HG03575 (cell line): ENCODE results near the gene NAV2.
"Not testable (repeated sequence)": the region's sequence is repeated elsewhere in the genome, so short reads cannot be mapped to it uniquely, and the experiment has no call there.

ENCODE experiments used
- ATAC-seq: cut with Tn5 transposase; IDR thresholded peaks from one replicate; pipeline ENCODE4 v1.9.1; 2021; ENCODE audit not compliant: unreplicated experiment, insufficient number of reproducible peaks, low FRiP score; ENCODE audit errors: extremely low read depth

NAV2 gene

GRCh38 chr11:19949606-19950005, 237.0 kb downstream of the NAV2 start:
- ATAC-seq: no peak

GRCh38 chr11:19951558-19952115, 239.0 kb downstream of the NAV2 start:
- peak; percentile 81 for ATAC-seq

GRCh38 chr11:19952116-19952605, 239.5 kb downstream of the NAV2 start:
- no peak for ATAC-seq

GRCh38 chr11:19952911-19953310, 240.3 kb downstream of the NAV2 start:
- no peak for ATAC-seq

- ATAC-seq: no peak
Observed at GRCh38 chr11:19953336-19953735, 240.7 kb downstream of the NAV2 start.

- ATAC-seq: no peak
Observed at GRCh38 chr11:19953909-19954308, 241.3 kb downstream of the NAV2 start.

GRCh38 chr11:19954899-19955298, 242.3 kb downstream of the NAV2 start:
- no peak for ATAC-seq

- no peak for ATAC-seq
Observed at GRCh38 chr11:19955660-19956059, 243.0 kb downstream of the NAV2 start.

GRCh38 chr11:19956228-19956627, 243.6 kb downstream of the NAV2 start:
- no peak for ATAC-seq

- no peak for ATAC-seq
Observed at GRCh38 chr11:19957294-19957943, 244.8 kb downstream of the NAV2 start.

- ATAC-seq: no peak
Observed at GRCh38 chr11:19958204-19958603, 245.6 kb downstream of the NAV2 start.

GRCh38 chr11:19959210-19959609, 246.6 kb downstream of the NAV2 start:
- no peak for ATAC-seq

- ATAC-seq: no peak
Observed at GRCh38 chr11:19959648-19960059, 247.0 kb downstream of the NAV2 start.

GRCh38 chr11:19960410-19960809, 247.8 kb downstream of the NAV2 start:
- not testable (repeated sequence) for ATAC-seq

- no peak for ATAC-seq
Observed at GRCh38 chr11:19961225-19961624, 248.6 kb downstream of the NAV2 start.

GRCh38 chr11:19962053-19962800, 249.6 kb downstream of the NAV2 start:
- ATAC-seq: no peak

GRCh38 chr11:19962801-19963175, 250.2 kb downstream of the NAV2 start:
- no peak for ATAC-seq

GRCh38 chr11:19963697-19964387, 251.2 kb downstream of the NAV2 start:
- no peak for ATAC-seq

- ATAC-seq: no peak
Observed at GRCh38 chr11:19966441-19966840, 253.8 kb downstream of the NAV2 start.

GRCh38 chr11:19966927-19967326, 254.3 kb downstream of the NAV2 start:
- no peak for ATAC-seq
